ENCODE results near the gene HLA-G. TPM values are rescaled to one million over a fixed set of nuclear protein-coding genes. Genes with fewer than 3 reads are reported as not detected.

The HLA-G gene
- total RNA-seq, 2 experiments from 2014 or later, result 0.70 TPM; not detected in 1

DNA sequence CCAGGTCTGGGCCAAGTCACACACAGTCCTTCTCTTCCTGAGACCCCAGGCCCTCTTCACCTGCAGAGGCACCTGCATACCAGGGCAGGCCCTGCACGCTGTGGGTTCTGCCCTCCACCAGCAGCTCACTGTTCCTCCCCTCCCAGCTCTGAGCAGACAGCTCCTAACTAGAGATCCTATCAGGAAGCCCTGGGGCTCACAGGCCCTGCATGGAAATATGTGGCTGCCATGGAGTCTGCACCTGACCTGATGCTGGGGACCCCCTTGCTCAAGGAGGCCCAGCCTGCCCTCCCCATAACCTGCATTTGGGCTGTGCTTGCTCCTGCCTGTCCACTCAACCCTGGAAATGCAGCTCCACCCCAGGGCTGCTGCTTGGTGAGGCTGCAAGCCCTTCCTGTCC, 14.6 kb upstream of the HLA-G start:
- intact Hi-C loops (cut with micrococcal nuclease; ENCODE audit: unreplicated experiment), result no loop called here
- CTCF ChIA-PET (ENCODE audit: unreplicated experiment), result no interaction called here

GRCh38 chr6:29813809-29814208, 13.8 kb upstream of the HLA-G start:
- Histone ChIP-seq H3K4me2 (ENCODE audit: low read length) (no peak overlapping the region), H3K4me3 (ENCODE audit: low read depth, low read length, poor library complexity, severe bottlenecking) (no peak overlapping the region)
- intact Hi-C loops (cut with micrococcal nuclease; ENCODE audit: unreplicated experiment), result no loop called here

More for the DNA sequence above, 14.6 kb upstream of the HLA-G start:
- no peak overlapping the region for H3K4me2 ChIP-seq (ENCODE audit: low read length)
- DNase-seq (ENCODE audit: low spot score), result no peak
- no peaks in the 10 kb centered on the region for H3K9me3 ChIP-seq (ENCODE audit: low read length)
- no peaks in the 10 kb centered on the region for H3K79me2 ChIP-seq (ENCODE audit: insufficient read depth, low read depth, low read length)
- H3K27ac ChIP-seq (ENCODE audit: low read depth, low read length, poor library complexity, severe bottlenecking), result no peak overlapping the region
- H3K4me3 ChIP-seq (ENCODE audit: low read depth, low read length, poor library complexity, severe bottlenecking), result no peak overlapping the region
- BruUV-seq (replicated peaks), result no TSS peak
- H4K20me1 ChIP-seq (ENCODE audit: insufficient read depth, low read length), result no peaks in the 10 kb centered on the region
- POLR2A ChIA-PET, result no interaction called here
- H2AFZ ChIP-seq (ENCODE audit: low read length), result no peak overlapping the region
- H3K36me3 ChIP-seq (ENCODE audit: insufficient read depth, low read length), result no peaks in the 10 kb centered on the region
- no peaks in the 10 kb centered on the region for H3K9me2 ChIP-seq (ENCODE audit: insufficient read depth, low read length)
- TF ChIP-seq, protein P1, sequence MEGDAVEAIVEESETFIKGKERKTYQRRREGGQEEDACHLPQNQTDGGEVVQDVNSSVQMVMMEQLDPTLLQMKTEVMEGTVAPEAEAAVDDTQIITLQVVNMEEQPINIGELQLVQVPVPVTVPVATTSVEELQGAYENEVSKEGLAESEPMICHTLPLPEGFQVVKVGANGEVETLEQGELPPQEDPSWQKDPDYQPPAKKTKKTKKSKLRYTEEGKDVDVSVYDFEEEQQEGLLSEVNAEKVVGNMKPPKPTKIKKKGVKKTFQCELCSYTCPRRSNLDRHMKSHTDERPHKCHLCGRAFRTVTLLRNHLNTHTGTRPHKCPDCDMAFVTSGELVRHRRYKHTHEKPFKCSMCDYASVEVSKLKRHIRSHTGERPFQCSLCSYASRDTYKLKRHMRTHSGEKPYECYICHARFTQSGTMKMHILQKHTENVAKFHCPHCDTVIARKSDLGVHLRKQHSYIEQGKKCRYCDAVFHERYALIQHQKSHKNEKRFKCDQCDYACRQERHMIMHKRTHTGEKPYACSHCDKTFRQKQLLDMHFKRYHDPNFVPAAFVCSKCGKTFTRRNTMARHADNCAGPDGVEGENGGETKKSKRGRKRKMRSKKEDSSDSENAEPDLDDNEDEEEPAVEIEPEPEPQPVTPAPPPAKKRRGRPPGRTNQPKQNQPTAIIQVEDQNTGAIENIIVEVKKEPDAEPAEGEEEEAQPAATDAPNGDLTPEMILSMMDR (conservative IDR thresholded peaks at IDR 0.05; ENCODE audit: low read length), result no peak
- no peak for TF ChIP-seq EZH2phosphoT487 (IDR thresholded peaks at IDR 0.05; ENCODE audit: borderline replicate concordance, low read depth, low read length)
- H3K4me1 ChIP-seq (ENCODE audit: insufficient read depth, low read length, poor library complexity, severe bottlenecking), result no peaks in the 10 kb centered on the region

DNA sequence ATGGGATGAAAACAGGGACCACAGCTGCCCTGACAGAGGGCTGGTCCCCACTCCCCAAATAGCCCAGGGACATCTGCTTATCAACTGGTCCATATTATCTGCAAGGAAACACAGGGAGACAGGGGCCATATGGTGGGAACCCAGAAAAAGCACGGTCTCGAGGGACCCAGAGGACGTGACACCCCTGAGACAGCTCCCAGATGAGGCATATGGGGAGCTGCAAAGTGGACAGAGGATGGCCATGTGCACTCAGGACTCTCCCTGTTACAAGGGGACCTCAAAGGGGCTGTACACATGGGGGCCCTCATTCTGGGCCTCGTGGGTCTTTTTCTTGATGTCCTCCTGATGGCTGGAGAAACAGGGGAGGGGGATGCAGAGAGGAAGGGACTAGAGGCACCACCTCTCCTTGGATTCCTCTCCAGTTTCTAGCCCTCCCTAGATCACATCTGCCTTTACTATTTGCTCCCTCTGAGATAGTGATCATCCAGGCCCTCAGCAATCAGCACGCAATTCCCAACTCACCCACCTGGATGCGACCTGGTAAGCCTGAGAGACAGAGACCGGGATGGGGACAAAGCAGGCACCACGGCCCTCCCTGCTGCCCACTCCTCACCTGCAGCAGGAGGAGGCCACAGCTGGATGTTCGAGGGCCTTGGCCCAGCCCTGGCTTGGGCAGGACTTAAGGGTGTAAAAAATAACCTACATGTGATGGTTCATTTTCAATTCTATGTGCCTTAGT, 13.1 kb upstream of the HLA-G start:
- H3K9me2 ChIP-seq (ENCODE audit: insufficient read depth, low read length), result no peaks in the 10 kb centered on the region
- TF ChIP-seq, protein P1 (conservative IDR thresholded peaks at IDR 0.05; ENCODE audit: low read length), result no peak
- no peak for TF ChIP-seq EZH2phosphoT487 (IDR thresholded peaks at IDR 0.05; ENCODE audit: borderline replicate concordance, low read depth, low read length)
- no peaks in the 10 kb centered on the region for H3K4me1 ChIP-seq (ENCODE audit: insufficient read depth, low read length, poor library complexity, severe bottlenecking)
- no peaks in the 10 kb centered on the region for H3K9me3 ChIP-seq (ENCODE audit: low read length)
- ChIA-PET CTCF (ENCODE audit: unreplicated experiment) (no interaction called here), POLR2A (no interaction called here)
- H3K4me3 ChIP-seq (ENCODE audit: low read depth, low read length, poor library complexity, severe bottlenecking), result no peak overlapping the region
- H4K20me1 ChIP-seq (ENCODE audit: insufficient read depth, low read length), result no peaks in the 10 kb centered on the region
- no peak overlapping the region for H2AFZ ChIP-seq (ENCODE audit: low read length)
- H3K36me3 ChIP-seq (ENCODE audit: insufficient read depth, low read length), result no peaks in the 10 kb centered on the region
- DNase-seq (ENCODE audit: low spot score), result no peak
- intact Hi-C loops (cut with micrococcal nuclease; ENCODE audit: unreplicated experiment), result no loop called here
- no peaks in the 10 kb centered on the region for H3K79me2 ChIP-seq (ENCODE audit: insufficient read depth, low read depth, low read length)
- H3K4me2 ChIP-seq (ENCODE audit: low read length), result no peak overlapping the region
- no peak overlapping the region for H3K27ac ChIP-seq (ENCODE audit: low read depth, low read length, poor library complexity, severe bottlenecking)
- BruUV-seq (replicated peaks), result no TSS peak

More at GRCh38 chr6:29813809-29814208, 13.8 kb upstream of the HLA-G start:
- no peak overlapping the region for H2AFZ ChIP-seq (ENCODE audit: low read length)
- no peak for DNase-seq (ENCODE audit: low spot score)
- no peak for TF ChIP-seq EZH2phosphoT487 (IDR thresholded peaks at IDR 0.05; ENCODE audit: borderline replicate concordance, low read depth, low read length)
- TF ChIP-seq, protein P1 (conservative IDR thresholded peaks at IDR 0.05; ENCODE audit: low read length), result no peak
- no peaks in the 10 kb centered on the region for H3K36me3 ChIP-seq (ENCODE audit: insufficient read depth, low read length)
- no peaks in the 10 kb centered on the region for H3K4me1 ChIP-seq (ENCODE audit: insufficient read depth, low read length, poor library complexity, severe bottlenecking)
- ChIA-PET CTCF (ENCODE audit: unreplicated experiment) (no interaction called here), POLR2A (no interaction called here)
- BruUV-seq (replicated peaks), result no TSS peak
- no peaks in the 10 kb centered on the region for H3K9me2 ChIP-seq (ENCODE audit: insufficient read depth, low read length)
- no peaks in the 10 kb centered on the region for H3K9me3 ChIP-seq (ENCODE audit: low read length)
- no peaks in the 10 kb centered on the region for H3K79me2 ChIP-seq (ENCODE audit: insufficient read depth, low read depth, low read length)
- H4K20me1 ChIP-seq (ENCODE audit: insufficient read depth, low read length), result no peaks in the 10 kb centered on the region
- H3K27ac ChIP-seq (ENCODE audit: low read depth, low read length, poor library complexity, severe bottlenecking), result no peak overlapping the region
